Right atrium auricular region (tissue), 2 donors: Measurements from ENCODE around the gene VSNL1. TPM values are rescaled to one million over a fixed set of nuclear protein-coding genes. Genes with fewer than 3 reads are reported as not detected.

Experiments used
- DNase-seq: peaks from one replicate; pipeline ENCODE4 v3.0.0-alpha.2; 2019; ENCODE audit warnings: low spot score
- H3K27ac ChIP-seq, 2 donors: fragments of 200-600 bp; sonication (generic); 1 replicate in 1 of 2; 2 replicates in 1 of 2; pipeline ENCODE4 v1.5.1; 2016 to 2019
- H3K27me3 ChIP-seq, 2 donors: fragments of 200-600 bp; sonication (generic); one replicate each; pipeline versions ENCODE4 v1.5.1 to v1.6.0; 2017 to 2019
- H3K36me3 ChIP-seq: fragments of 200-600 bp; sonication (generic); one replicate; pipeline ENCODE4 v1.5.1; 2016
- H3K4me1 ChIP-seq, 2 donors: fragments of 200-600 bp; sonication (generic); one replicate each; pipeline versions ENCODE4 v1.5.1 to v1.6.0; 2017 to 2019
- H3K4me3 ChIP-seq, 2 donors: fragments of 200-600 bp; sonication (generic); 1 replicate in 1 of 2; 2 replicates in 1 of 2; pipeline ENCODE4 v1.5.1; 2017 to 2019; ENCODE audit warnings: mild to moderate bottlenecking in 1 of 2, moderate library complexity in 1 of 2
- H3K9me3 ChIP-seq, 2 donors: fragments of 200-600 bp; sonication (generic); one replicate each; pipeline ENCODE4 v1.5.1; 2019
- total RNA-seq, 2 donors: library from RNA; depleted of rRNA; stranded (reverse); fragments of >200 nt; gene quantifications; one replicate each; pipeline ENCODE4 v1.1.0, GENCODE V29; 2016
- TF ChIP-seq, protein P1 (sequence below), 2 donors: fragments of 200-600 bp; sonication (generic); IDR thresholded peaks; one replicate each; pipeline ENCODE4 v1.5.1; 2019; ENCODE audit warnings: antibody characterized with exemption in 2 of 2

Gene VSNL1
- total RNA-seq, 2 donors from 2014 or later = 30.2 to 41.7 TPM

DNA sequence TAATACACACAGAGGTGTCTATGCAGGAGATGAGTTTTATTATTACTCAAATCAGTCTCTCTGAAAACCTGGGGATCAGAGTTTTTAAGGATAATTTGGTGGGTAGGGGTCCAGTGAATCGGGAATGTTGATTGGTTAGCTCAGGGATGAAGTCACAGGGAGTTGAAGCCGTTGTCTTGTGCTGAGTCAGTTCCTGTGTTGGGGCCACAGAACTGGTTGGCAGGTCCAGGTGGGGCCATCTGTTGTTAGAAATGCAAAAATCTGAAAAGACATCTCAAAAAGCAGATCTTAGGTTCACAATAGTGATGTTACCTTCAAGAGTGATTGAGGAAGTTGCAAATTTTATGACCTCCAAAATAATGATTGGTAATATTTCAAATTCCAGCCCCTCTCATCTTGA lies 86.9 kb downstream of the VSNL1 start:
- H3K36me3 ChIP-seq = no peaks in the 10 kb centered on the region
- H3K9me3 ChIP-seq = peaks cover 0 to 9% of the 10 kb centered on the region in 2 donors
- H3K27ac ChIP-seq = no peak overlapping the region
- no peak overlapping the region for H3K4me3 ChIP-seq
- H3K27me3 ChIP-seq = no peaks in the 10 kb centered on the region
- TF ChIP-seq, protein P1, sequence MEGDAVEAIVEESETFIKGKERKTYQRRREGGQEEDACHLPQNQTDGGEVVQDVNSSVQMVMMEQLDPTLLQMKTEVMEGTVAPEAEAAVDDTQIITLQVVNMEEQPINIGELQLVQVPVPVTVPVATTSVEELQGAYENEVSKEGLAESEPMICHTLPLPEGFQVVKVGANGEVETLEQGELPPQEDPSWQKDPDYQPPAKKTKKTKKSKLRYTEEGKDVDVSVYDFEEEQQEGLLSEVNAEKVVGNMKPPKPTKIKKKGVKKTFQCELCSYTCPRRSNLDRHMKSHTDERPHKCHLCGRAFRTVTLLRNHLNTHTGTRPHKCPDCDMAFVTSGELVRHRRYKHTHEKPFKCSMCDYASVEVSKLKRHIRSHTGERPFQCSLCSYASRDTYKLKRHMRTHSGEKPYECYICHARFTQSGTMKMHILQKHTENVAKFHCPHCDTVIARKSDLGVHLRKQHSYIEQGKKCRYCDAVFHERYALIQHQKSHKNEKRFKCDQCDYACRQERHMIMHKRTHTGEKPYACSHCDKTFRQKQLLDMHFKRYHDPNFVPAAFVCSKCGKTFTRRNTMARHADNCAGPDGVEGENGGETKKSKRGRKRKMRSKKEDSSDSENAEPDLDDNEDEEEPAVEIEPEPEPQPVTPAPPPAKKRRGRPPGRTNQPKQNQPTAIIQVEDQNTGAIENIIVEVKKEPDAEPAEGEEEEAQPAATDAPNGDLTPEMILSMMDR (IDR thresholded peaks at IDR 0.05) = no peak
- DNase-seq = no peak
- peaks cover 0 to 9% of the 10 kb centered on the region in 2 donors for H3K4me1 ChIP-seq

DNA sequence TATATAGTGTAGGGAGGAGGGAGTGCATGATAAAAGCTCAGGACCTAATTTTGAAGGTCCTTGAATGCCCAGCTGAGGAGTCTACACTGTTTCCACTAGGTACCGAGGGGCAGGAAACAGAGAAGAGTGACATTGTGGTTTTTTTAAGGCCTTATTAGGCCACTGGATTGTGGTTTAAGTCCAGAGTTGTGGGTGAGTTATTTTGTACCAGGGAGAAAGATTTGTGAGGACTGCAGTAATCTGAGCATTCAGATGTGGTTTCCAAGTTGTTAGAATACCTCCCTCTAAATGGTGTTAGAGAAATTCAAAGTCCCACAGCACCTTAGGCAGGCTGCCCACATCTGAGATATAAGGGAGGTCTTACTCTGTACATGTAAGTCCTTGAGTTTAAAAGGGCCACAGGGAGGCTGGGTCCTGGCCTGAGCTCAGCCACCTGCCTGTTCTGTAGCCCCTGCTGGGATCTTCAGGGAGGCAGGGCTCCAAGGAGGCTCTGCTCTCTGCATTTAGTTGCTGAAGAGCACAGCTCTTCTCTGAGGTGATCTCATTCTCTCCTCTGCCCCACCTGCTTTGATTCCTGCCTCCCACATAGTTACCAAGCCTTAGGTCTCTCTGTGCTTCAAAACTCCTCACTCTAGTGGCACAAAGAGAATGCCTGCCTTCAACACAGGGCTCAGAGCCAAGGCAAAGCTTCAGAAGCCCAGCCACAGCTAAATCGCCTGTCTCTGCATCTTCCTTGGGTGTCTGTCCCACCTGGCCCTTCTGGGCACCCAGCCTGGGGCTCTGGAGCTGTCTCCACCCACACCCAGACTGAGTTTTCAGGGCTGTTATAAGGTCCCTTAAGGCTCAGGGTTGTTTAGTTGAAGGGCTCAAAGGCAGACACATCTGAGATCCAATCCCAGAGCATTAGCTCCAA lies 88.1 kb downstream of the VSNL1 start:
- no peak overlapping the region for H3K27ac ChIP-seq
- H3K9me3 ChIP-seq = peaks cover 0 to 9% of the 10 kb centered on the region in 2 donors
- H3K36me3 ChIP-seq = no peaks in the 10 kb centered on the region
- no peaks in the 10 kb centered on the region for H3K27me3 ChIP-seq
- TF ChIP-seq, protein P1 (IDR thresholded peaks at IDR 0.05) = no peak
- H3K4me1 ChIP-seq = peaks cover 0 to 9% of the 10 kb centered on the region in 2 donors
- DNase-seq = no peak
- H3K4me3 ChIP-seq = no peak overlapping the region

GRCh38 chr2:17630089-17630488 lies 89.6 kb downstream of the VSNL1 start:
- TF ChIP-seq, protein P1 (IDR thresholded peaks at IDR 0.05) = no peak
- no peaks in the 10 kb centered on the region for H3K27me3 ChIP-seq
- H3K36me3 ChIP-seq = no peaks in the 10 kb centered on the region
- H3K9me3 ChIP-seq = peaks cover 0 to 9% of the 10 kb centered on the region in 2 donors
- H3K4me3 ChIP-seq = no peak overlapping the region
- peaks cover 0 to 9% of the 10 kb centered on the region in 2 donors for H3K4me1 ChIP-seq
- no peak for DNase-seq
- H3K27ac ChIP-seq = no peak overlapping the region

GRCh38 chr2:17634997-17635396 lies 94.5 kb downstream of the VSNL1 start:
- Histone ChIP-seq H3K4me1 (peaks cover 0 to 10% of the 10 kb centered on the region in 2 donors), H3K4me3 (no peak overlapping the region), H3K36me3 (no peaks in the 10 kb centered on the region), H3K9me3 (peaks cover 0 to 2% of the 10 kb centered on the region in 2 donors), H3K27me3 (no peaks in the 10 kb centered on the region), H3K27ac (no peak overlapping the region)
- DNase-seq = no peak
- TF ChIP-seq, protein P1 (IDR thresholded peaks at IDR 0.05) = no peak

DNA sequence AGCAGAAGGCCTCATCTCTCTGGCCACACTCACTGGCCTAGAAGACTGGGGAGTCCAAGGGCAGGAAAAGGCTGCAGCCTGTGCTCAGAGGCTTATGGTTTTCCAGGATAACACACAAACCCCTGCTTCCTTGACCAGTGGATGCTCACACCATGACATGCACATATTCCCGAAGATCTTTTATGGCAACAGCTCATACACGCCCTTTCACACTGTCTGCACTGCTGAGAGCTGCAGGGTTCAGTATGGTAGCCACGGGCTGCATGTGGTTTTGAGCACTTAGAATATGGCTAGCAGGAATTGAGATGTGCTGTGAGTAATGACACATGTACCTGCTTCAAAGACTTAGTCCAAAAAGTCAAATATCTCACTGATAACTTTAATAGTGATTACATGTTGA lies 95.8 kb downstream of the VSNL1 start:
- Histone ChIP-seq H3K4me1 (peaks cover 0 to 10% of the 10 kb centered on the region in 2 donors), H3K9me3 (no peaks in the 10 kb centered on the region), H3K4me3 (no peak overlapping the region), H3K36me3 (no peaks in the 10 kb centered on the region), H3K27ac (no peak overlapping the region), H3K27me3 (no peaks in the 10 kb centered on the region)
- TF ChIP-seq, protein P1 (IDR thresholded peaks at IDR 0.05) = no peak
- no peak for DNase-seq
